Medulla oblongata (tissue), 1 donor: Measurements from ENCODE around the gene ETHE1.
"Not testable (repeated sequence)": the region's sequence is repeated elsewhere in the genome, so short reads cannot be mapped to it uniquely, and the experiment has no call there.

Source experiments
- DNase-seq: peaks from one replicate; pipeline ENCODE4 v3.0.0-alpha.2; 2015; ENCODE audit errors: extremely low spot score

Gene ETHE1

GRCh38 chr19:43552198-43552450 is 25.1 kb upstream of the ETHE1 start:
- no peak for DNase-seq

GRCh38 chr19:43551399-43552197 is 24.6 kb upstream of the ETHE1 start:
- no peak for DNase-seq

GRCh38 chr19:43548706-43549105 is 21.7 kb upstream of the ETHE1 start:
- DNase-seq: no peak

GRCh38 chr19:43547926-43548325 is 20.9 kb upstream of the ETHE1 start:
- DNase-seq: not testable (repeated sequence)

- DNase-seq: no peak
These were observed 19.6 kb upstream of the ETHE1 start for GRCh38 chr19:43546581-43546980.

GRCh38 chr19:43545981-43546380 is 19.0 kb upstream of the ETHE1 start:
- DNase-seq: no peak

- no peak for DNase-seq
These were observed 18.3 kb upstream of the ETHE1 start for GRCh38 chr19:43545276-43545675.

GRCh38 chr19:43544077-43544476 is 17.1 kb upstream of the ETHE1 start:
- DNase-seq: no peak

GRCh38 chr19:43541920-43542650 is 15.1 kb upstream of the ETHE1 start:
- DNase-seq: no peak

- no peak for DNase-seq
These were observed 13.4 kb upstream of the ETHE1 start for GRCh38 chr19:43540381-43540780.

- no peak for DNase-seq
These were observed 11.9 kb upstream of the ETHE1 start for GRCh38 chr19:43538922-43539321.

- DNase-seq: peak; percentile 76
These were observed 8.1 kb upstream of the ETHE1 start for GRCh38 chr19:43534816-43535761.

GRCh38 chr19:43534305-43534815 is 7.4 kb upstream of the ETHE1 start:
- no peak for DNase-seq

- peak; percentile 96 for DNase-seq
These were observed 6.7 kb upstream of the ETHE1 start for GRCh38 chr19:43533546-43534304.

GRCh38 chr19:43532962-43533545 is 6.1 kb upstream of the ETHE1 start, which contains the start of gene ZNF575:
TSS of gene ZNF575 (plus strand) at chr19:43533188. CDS start at chr19:43534423, 1,235 bp downstream.
- peak; percentile 95 for DNase-seq

- no peak for DNase-seq
These were observed 5.6 kb upstream of the ETHE1 start for GRCh38 chr19:43532571-43532961.

GRCh38 chr19:43527860-43528622 is 1.0 kb upstream of the ETHE1 start:
- no peak for DNase-seq

GRCh38 chr19:43525836-43526771 is 897 bp downstream of the ETHE1 start:
- no peak for DNase-seq
